GM23338 (cell line): ENCODE measurements around the gene HNRNPC. TPM values are rescaled to one million over a fixed set of nuclear protein-coding genes. Genes with fewer than 3 reads are reported as not detected.
A peak's percentile ranks its signal among the peaks of the same experiment; 100 is the strongest.

Experiments
- ATAC-seq: fragments of 200-7000 bp; cut with Tn5 transposase; 3 replicates; pipeline ENCODE4 v1.9.1; 2020
- DNase-seq: peaks from one replicate; pipeline ENCODE4 v3.0.0-alpha.2; 2015; ENCODE audit warnings: low spot score
- H2AFZ ChIP-seq: fragments of 200-600 bp; sonication (generic); 2 replicates; pipeline ENCODE4 v1.8.0; 2016; ENCODE audit warnings: antibody characterized with exemption, mild to moderate bottlenecking, moderate library complexity
- H3F3A ChIP-seq: fragments of 200-600 bp; sonication (generic); replicated peaks from 2 replicates; pipeline ENCODE4 v1.8.0; 2017; ENCODE audit warnings: antibody characterized with exemption, mixed run types, low read depth
- H3K27ac ChIP-seq: fragments of 200-600 bp; sonication (generic); 2 replicates; pipeline ENCODE4 v1.6.1; 2016; ENCODE audit warnings: low read depth
- H3K27me3 ChIP-seq: fragments of 200-600 bp; sonication (generic); 2 replicates; pipeline ENCODE4 v1.8.0; 2016; ENCODE audit warnings: mild to moderate bottlenecking, mixed run types, moderate library complexity; ENCODE audit not compliant: insufficient read depth
- H3K36me3 ChIP-seq: fragments of 200-600 bp; sonication (generic); 2 replicates; pipeline ENCODE4 v1.8.0; 2016; ENCODE audit warnings: mild to moderate bottlenecking; ENCODE audit not compliant: insufficient read depth
- H3K4me1 ChIP-seq: fragments of 200-600 bp; sonication (generic); 2 replicates; pipeline ENCODE4 v1.8.0; 2016; ENCODE audit warnings: mild to moderate bottlenecking, moderate library complexity; ENCODE audit not compliant: insufficient read depth
- H3K4me2 ChIP-seq: fragments of 200-600 bp; sonication (generic); 2 replicates; pipeline ENCODE4 v1.7.1; 2017; ENCODE audit warnings: mixed run types
- H3K4me3 ChIP-seq: fragments of 200-600 bp; sonication (generic); 2 replicates; pipeline ENCODE4 v1.6.1; 2016; ENCODE audit warnings: mixed run types
- H3K79me2 ChIP-seq: fragments of 200-600 bp; sonication (generic); replicated peaks from 2 replicates; pipeline ENCODE4 v1.8.0; 2017; ENCODE audit warnings: mild to moderate bottlenecking; ENCODE audit not compliant: insufficient read depth
- H3K9me2 ChIP-seq: fragments of 200-600 bp; sonication (generic); 2 replicates; pipeline ENCODE4 v1.8.0; 2017; ENCODE audit not compliant: insufficient read depth
- H4K20me1 ChIP-seq: fragments of 200-600 bp; sonication (generic); replicated peaks from 2 replicates; pipeline ENCODE4 v1.8.0; 2017; ENCODE audit warnings: mild to moderate bottlenecking; ENCODE audit not compliant: insufficient read depth
- H3K27ac Mint-ChIP-seq: 2 replicates; pipeline ENCODE4 v1.8.0; 2020; ENCODE audit warnings: inconsistent platforms, mild to moderate bottlenecking, moderate library complexity, mixed read lengths
- H3K27me3 Mint-ChIP-seq: 3 replicates; pipeline ENCODE4 v1.8.0; 2022; ENCODE audit warnings: low read depth, mild to moderate bottlenecking, moderate library complexity, mixed read lengths, inconsistent platforms; ENCODE audit not compliant: insufficient read depth, poor library complexity
- H3K36me3 Mint-ChIP-seq: 3 replicates; pipeline ENCODE4 v1.8.0; 2021; ENCODE audit warnings: low read depth, mild to moderate bottlenecking, inconsistent platforms, moderate library complexity, mixed read lengths
- H3K4me1 Mint-ChIP-seq: 3 replicates; pipeline ENCODE4 v1.8.0; 2020; ENCODE audit warnings: mild to moderate bottlenecking, inconsistent platforms, mixed read lengths
- H3K4me3 Mint-ChIP-seq: 3 replicates; pipeline ENCODE4 v1.8.0; 2021; ENCODE audit warnings: moderate library complexity, mild to moderate bottlenecking, inconsistent platforms, mixed read lengths
- H3K9me3 Mint-ChIP-seq: 3 replicates; pipeline ENCODE4 v1.8.0; 2020; ENCODE audit warnings: moderate library complexity, mild to moderate bottlenecking, inconsistent platforms, mixed read lengths
- CREB1 ChIP-seq: fragments of 250-450 bp; sonication (Bioruptor Pico); IDR thresholded peaks from 2 replicates; pipeline ENCODE4 v1.5.0; 2020; ENCODE audit warnings: low read depth, mild to moderate bottlenecking, moderate library complexity
- EZH2phosphoT487 ChIP-seq: fragments of 200-600 bp; sonication (generic); IDR thresholded peaks from one replicate; pipeline ENCODE4 v1.8.1; 2018; ENCODE audit warnings: antibody characterized with exemption; ENCODE audit not compliant: unreplicated experiment
- ZNF331 ChIP-seq: fragments of 250-450 bp; sonication (Bioruptor Pico); IDR thresholded peaks from 2 replicates; pipeline ENCODE4 v1.5.0; 2020; ENCODE audit warnings: low read depth, mild to moderate bottlenecking, moderate library complexity
- polyA plus RNA-seq: library from polyadenylated mRNA; unstranded; fragments of >200 nt; fragmentation: Nextera tagmentation; extraction: Ambion mirVana; gene quantifications from 2 replicates; pipeline ENCODE4 v1.2.1, GENCODE V29; 2016
- total RNA-seq: library from RNA; depleted of rRNA; stranded (reverse); fragments of >200 nt; shearing (Covaris generic); gene quantifications from 2 replicates; pipeline ENCODE4 v1.2.3, GENCODE V29; 2014
- TF ChIP-seq, protein P1 (sequence below), 2 experiments: fragments of 200-600 bp in 1 of 2; sonication (generic) in 1 of 2; conservative IDR thresholded peaks; 2 replicates each; pipeline versions ENCODE4 v1.5.1 to v1.6.1; 2016 to 2017; ENCODE audit warnings: antibody characterized with exemption in 2 of 2, low read depth in 2 of 2, mild to moderate bottlenecking in 2 of 2, moderate library complexity in 1 of 2
- TF ChIP-seq, protein P2 (sequence below): IDR thresholded peaks from one replicate; pipeline ENCODE4 v1.6.1; 2018; ENCODE audit warnings: antibody characterized with exemption; ENCODE audit not compliant: unreplicated experiment
- TF ChIP-seq, protein P3 (sequence below): fragments of 250-450 bp; sonication (Bioruptor Pico); IDR thresholded peaks from 2 replicates; pipeline ENCODE4 v1.5.0; 2020; ENCODE audit warnings: mild to moderate bottlenecking, moderate library complexity

HNRNPC gene
- total and polyA plus RNA-seq, 2 experiments from 2014 or later, result 1,259 to 1,296 TPM

DNA sequence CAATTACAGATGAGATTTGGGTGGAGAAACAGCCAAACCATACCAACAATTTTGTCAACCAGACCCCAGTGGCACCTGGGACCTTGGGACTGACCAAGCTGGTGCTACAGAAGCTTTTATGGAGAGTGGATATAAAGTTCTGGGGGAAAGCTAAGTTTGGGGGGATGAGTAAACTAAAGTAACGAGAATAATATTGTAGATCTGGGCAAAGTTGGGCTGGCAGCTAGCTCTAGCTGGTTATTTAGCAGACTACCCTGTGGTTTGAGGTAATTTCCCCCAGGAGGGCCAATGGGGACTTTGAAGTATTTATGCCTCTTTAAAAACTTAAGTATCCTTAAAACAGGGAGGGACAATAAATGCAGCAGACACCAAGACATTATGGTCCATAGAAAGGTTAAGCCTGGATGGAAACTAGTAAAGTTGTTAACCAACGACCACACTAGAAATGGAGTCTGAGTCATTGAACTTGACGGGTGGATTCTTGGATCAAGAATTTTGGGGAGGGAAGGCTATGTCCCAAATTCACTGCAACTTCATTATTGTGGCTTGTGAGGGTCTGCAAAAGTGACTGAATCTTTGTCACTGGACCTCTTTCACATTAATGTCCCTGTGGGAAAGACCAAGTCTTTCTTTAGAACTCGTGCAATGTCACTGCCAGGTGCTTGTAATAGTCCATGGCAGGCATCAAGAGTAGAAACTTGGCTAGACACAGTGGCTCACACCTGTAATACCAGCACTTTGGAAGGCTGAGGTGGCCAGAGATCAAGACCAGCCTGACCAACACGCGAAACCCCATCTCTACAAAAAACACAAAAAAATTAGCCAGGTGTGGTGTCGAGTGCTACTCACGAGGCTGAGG is 64.8 kb downstream of the HNRNPC start:
- Histone ChIP-seq H2AFZ (no peak overlapping the region), H3K36me3 (peaks cover 20% of the 10 kb centered on the region; the same call in 1 of the 2 replicates), H4K20me1 (peaks cover 32% of the 10 kb centered on the region), H3K27ac (peak overlapping the region; percentile 50), H3K4me1 (peaks cover 34% of the 10 kb centered on the region), H3K4me3 (no peak overlapping the region), H3K27me3 (no peaks in the 10 kb centered on the region), H3K4me2 (no peak overlapping the region), H3F3A (peaks cover 64% of the 10 kb centered on the region), H3K9me2 (no peaks in the 10 kb centered on the region), H3K79me2 (0 out of 2 replicates have a peak, but pooled peaks cover 5% of the 10 kb centered on the region)
- DNase-seq, result no peak
- peak; percentile 3; the same call in 2 of the 3 replicates for ATAC-seq
- Mint-ChIP-seq H3K4me3 (no peak overlapping the region), H3K27ac (peak overlapping the region; percentile 60), H3K4me1 (peaks cover 50% of the 10 kb centered on the region), H3K36me3 (peaks cover 32% of the 10 kb centered on the region), H3K9me3 (no peaks in the 10 kb centered on the region; the same call in 2 of the 3 replicates), H3K27me3 (peaks cover 31% of the 10 kb centered on the region)
- TF ChIP-seq, protein P1, sequence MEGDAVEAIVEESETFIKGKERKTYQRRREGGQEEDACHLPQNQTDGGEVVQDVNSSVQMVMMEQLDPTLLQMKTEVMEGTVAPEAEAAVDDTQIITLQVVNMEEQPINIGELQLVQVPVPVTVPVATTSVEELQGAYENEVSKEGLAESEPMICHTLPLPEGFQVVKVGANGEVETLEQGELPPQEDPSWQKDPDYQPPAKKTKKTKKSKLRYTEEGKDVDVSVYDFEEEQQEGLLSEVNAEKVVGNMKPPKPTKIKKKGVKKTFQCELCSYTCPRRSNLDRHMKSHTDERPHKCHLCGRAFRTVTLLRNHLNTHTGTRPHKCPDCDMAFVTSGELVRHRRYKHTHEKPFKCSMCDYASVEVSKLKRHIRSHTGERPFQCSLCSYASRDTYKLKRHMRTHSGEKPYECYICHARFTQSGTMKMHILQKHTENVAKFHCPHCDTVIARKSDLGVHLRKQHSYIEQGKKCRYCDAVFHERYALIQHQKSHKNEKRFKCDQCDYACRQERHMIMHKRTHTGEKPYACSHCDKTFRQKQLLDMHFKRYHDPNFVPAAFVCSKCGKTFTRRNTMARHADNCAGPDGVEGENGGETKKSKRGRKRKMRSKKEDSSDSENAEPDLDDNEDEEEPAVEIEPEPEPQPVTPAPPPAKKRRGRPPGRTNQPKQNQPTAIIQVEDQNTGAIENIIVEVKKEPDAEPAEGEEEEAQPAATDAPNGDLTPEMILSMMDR (conservative IDR thresholded peaks at IDR 0.05; ENCODE audit: low read depth in 2 of 2), result no peak
- TF ChIP-seq EZH2phosphoT487 (no peak), CREB1 (CRISPR knock-in tag) (no peak), ZNF331 (CRISPR knock-in tag) (no peak)
- TF ChIP-seq, protein P2, sequence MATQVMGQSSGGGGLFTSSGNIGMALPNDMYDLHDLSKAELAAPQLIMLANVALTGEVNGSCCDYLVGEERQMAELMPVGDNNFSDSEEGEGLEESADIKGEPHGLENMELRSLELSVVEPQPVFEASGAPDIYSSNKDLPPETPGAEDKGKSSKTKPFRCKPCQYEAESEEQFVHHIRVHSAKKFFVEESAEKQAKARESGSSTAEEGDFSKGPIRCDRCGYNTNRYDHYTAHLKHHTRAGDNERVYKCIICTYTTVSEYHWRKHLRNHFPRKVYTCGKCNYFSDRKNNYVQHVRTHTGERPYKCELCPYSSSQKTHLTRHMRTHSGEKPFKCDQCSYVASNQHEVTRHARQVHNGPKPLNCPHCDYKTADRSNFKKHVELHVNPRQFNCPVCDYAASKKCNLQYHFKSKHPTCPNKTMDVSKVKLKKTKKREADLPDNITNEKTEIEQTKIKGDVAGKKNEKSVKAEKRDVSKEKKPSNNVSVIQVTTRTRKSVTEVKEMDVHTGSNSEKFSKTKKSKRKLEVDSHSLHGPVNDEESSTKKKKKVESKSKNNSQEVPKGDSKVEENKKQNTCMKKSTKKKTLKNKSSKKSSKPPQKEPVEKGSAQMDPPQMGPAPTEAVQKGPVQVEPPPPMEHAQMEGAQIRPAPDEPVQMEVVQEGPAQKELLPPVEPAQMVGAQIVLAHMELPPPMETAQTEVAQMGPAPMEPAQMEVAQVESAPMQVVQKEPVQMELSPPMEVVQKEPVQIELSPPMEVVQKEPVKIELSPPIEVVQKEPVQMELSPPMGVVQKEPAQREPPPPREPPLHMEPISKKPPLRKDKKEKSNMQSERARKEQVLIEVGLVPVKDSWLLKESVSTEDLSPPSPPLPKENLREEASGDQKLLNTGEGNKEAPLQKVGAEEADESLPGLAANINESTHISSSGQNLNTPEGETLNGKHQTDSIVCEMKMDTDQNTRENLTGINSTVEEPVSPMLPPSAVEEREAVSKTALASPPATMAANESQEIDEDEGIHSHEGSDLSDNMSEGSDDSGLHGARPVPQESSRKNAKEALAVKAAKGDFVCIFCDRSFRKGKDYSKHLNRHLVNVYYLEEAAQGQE, result no peak
- TF ChIP-seq, protein P3, sequence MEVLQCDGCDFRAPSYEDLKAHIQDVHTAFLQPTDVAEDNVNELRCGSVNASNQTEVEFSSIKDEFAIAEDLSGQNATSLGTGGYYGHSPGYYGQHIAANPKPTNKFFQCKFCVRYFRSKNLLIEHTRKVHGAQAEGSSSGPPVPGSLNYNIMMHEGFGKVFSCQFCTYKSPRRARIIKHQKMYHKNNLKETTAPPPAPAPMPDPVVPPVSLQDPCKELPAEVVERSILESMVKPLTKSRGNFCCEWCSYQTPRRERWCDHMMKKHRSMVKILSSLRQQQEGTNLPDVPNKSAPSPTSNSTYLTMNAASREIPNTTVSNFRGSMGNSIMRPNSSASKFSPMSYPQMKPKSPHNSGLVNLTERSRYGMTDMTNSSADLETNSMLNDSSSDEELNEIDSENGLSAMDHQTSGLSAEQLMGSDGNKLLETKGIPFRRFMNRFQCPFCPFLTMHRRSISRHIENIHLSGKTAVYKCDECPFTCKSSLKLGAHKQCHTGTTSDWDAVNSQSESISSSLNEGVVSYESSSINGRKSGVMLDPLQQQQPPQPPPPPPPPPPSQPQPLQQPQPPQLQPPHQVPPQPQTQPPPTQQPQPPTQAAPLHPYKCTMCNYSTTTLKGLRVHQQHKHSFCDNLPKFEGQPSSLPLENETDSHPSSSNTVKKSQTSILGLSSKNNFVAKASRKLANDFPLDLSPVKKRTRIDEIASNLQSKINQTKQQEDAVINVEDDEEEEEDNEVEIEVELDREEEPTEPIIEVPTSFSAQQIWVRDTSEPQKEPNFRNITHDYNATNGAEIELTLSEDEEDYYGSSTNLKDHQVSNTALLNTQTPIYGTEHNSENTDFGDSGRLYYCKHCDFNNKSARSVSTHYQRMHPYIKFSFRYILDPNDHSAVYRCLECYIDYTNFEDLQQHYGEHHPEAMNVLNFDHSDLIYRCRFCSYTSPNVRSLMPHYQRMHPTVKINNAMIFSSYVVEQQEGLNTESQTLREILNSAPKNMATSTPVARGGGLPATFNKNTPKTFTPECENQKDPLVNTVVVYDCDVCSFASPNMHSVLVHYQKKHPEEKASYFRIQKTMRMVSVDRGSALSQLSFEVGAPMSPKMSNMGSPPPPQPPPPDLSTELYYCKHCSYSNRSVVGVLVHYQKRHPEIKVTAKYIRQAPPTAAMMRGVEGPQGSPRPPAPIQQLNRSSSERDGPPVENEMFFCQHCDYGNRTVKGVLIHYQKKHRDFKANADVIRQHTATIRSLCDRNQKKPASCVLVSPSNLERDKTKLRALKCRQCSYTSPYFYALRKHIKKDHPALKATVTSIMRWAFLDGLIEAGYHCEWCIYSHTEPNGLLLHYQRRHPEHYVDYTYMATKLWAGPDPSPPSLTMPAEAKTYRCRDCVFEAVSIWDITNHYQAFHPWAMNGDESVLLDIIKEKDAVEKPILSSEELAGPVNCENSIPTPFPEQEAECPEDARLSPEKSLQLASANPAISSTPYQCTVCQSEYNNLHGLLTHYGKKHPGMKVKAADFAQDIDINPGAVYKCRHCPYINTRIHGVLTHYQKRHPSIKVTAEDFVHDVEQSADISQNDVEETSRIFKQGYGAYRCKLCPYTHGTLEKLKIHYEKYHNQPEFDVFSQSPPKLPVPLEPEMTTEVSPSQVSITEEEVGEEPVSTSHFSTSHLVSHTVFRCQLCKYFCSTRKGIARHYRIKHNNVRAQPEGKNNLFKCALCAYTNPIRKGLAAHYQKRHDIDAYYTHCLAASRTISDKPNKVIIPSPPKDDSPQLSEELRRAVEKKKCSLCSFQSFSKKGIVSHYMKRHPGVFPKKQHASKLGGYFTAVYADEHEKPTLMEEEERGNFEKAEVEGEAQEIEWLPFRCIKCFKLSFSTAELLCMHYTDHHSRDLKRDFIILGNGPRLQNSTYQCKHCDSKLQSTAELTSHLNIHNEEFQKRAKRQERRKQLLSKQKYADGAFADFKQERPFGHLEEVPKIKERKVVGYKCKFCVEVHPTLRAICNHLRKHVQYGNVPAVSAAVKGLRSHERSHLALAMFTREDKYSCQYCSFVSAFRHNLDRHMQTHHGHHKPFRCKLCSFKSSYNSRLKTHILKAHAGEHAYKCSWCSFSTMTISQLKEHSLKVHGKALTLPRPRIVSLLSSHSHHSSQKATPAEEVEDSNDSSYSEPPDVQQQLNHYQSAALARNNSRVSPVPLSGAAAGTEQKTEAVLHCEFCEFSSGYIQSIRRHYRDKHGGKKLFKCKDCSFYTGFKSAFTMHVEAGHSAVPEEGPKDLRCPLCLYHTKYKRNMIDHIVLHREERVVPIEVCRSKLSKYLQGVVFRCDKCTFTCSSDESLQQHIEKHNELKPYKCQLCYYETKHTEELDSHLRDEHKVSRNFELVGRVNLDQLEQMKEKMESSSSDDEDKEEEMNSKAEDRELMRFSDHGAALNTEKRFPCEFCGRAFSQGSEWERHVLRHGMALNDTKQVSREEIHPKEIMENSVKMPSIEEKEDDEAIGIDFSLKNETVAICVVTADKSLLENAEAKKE (CRISPR knock-in tag), result no peak
